Measurements from ENCODE around the gene ASCC2. TPM values are rescaled to one million over a fixed set of nuclear protein-coding genes. Genes with fewer than 3 reads are reported as not detected.
A peak's percentile ranks its signal among the peaks of the same experiment; 100 is the strongest.

Gene ASCC2, protein sequence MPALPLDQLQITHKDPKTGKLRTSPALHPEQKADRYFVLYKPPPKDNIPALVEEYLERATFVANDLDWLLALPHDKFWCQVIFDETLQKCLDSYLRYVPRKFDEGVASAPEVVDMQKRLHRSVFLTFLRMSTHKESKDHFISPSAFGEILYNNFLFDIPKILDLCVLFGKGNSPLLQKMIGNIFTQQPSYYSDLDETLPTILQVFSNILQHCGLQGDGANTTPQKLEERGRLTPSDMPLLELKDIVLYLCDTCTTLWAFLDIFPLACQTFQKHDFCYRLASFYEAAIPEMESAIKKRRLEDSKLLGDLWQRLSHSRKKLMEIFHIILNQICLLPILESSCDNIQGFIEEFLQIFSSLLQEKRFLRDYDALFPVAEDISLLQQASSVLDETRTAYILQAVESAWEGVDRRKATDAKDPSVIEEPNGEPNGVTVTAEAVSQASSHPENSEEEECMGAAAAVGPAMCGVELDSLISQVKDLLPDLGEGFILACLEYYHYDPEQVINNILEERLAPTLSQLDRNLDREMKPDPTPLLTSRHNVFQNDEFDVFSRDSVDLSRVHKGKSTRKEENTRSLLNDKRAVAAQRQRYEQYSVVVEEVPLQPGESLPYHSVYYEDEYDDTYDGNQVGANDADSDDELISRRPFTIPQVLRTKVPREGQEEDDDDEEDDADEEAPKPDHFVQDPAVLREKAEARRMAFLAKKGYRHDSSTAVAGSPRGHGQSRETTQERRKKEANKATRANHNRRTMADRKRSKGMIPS
- total RNA-seq (ENCODE audit: low replicate concordance), result 22.4 and 33.6 TPM in 2 replicates

DNA sequence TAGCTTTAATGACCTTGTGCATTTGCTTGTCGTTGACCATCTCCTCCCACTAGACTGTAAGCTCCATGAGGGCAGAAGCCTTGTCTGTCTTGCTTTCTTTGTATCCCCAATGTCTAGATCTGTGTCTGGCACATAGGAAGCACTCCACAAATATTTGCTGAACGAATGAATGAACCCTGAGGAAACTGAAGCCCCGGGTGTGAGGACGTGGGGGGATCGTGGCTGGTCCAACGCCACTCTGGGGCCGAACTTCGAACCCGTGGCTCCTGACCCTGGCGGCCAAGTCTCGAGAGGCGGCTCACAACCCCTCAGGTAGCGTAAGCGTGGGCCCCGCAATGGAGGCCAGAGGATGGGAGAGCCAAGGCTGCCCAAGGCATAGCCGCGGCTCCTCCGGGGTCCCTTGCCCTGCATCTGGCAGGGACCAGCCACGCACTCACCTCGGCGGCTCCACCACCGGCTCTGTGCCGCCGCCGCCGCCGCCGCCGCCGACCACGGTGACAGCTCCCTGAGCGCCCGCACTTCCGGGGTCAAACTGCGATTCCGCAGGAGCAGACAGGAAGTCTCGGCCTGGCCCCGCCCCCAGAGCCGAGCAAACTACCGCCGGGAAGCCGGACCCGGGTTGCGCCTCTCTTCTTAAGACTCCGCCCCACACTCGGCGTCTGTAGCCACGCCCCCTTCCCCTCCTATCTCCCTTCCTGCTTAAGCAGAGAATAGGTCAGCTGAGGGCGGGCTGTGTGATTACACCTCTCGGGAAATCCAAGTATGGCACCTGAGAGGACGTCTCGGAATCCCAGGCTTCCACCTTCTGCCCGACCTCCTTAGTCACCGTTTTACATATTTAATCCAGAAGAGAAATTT is at the start of gene ASCC2:
Gene ASCC2, minus strand, starts transcription at position 534 of the 858 bp plus-strand sequence. CDS start 5,949 bp downstream, outside the sequence.
- DNase-seq (ENCODE audit: low read depth), result peak; percentile 95
- H3K4me3 ChIP-seq (ENCODE audit: low read depth, low read length), result peak within 1 kb of the TSS; percentile 94
- TF ChIP-seq, protein P1, sequence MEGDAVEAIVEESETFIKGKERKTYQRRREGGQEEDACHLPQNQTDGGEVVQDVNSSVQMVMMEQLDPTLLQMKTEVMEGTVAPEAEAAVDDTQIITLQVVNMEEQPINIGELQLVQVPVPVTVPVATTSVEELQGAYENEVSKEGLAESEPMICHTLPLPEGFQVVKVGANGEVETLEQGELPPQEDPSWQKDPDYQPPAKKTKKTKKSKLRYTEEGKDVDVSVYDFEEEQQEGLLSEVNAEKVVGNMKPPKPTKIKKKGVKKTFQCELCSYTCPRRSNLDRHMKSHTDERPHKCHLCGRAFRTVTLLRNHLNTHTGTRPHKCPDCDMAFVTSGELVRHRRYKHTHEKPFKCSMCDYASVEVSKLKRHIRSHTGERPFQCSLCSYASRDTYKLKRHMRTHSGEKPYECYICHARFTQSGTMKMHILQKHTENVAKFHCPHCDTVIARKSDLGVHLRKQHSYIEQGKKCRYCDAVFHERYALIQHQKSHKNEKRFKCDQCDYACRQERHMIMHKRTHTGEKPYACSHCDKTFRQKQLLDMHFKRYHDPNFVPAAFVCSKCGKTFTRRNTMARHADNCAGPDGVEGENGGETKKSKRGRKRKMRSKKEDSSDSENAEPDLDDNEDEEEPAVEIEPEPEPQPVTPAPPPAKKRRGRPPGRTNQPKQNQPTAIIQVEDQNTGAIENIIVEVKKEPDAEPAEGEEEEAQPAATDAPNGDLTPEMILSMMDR (IDR thresholded peaks at IDR 0.05; ENCODE audit: insufficient read depth, low read length), result no peak

- TF ChIP-seq, protein P1 (IDR thresholded peaks at IDR 0.05; ENCODE audit: insufficient read depth, low read length), result no peak
- DNase-seq (ENCODE audit: low read depth), result no peak
- no peak overlapping the region for H3K4me3 ChIP-seq (ENCODE audit: low read depth, low read length)
Observed at GRCh38 chr22:29887358-29887757, 49.3 kb upstream of the ASCC2 start.

GRCh38 chr22:29886596-29886995 is 48.5 kb upstream of the ASCC2 start:
- DNase-seq (ENCODE audit: low read depth), result no peak
- TF ChIP-seq, protein P1 (IDR thresholded peaks at IDR 0.05; ENCODE audit: insufficient read depth, low read length), result no peak
- H3K4me3 ChIP-seq (ENCODE audit: low read depth, low read length), result no peak overlapping the region

DNA sequence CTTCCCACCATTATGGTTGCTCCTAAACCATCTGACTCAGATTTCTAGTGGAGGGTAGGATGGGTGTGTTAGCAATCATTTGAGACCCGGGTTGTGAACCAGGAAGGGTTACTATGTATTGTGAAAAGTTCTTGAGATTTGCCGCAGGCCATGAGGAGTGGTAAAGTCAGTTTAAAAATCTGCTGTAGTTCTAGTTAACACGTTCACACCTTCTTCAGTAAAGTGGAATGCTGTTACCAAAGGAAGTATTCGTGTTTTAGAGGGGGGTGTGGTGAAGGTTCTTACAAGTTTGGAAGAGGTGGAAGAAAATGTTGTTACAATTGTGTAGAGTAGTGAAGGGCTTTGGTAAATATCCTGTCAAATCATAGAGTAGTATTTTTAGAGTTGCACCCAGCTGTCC is 47.5 kb upstream of the ASCC2 start:
- no peak for DNase-seq (ENCODE audit: low read depth)
- TF ChIP-seq, protein P1 (IDR thresholded peaks at IDR 0.05; ENCODE audit: insufficient read depth, low read length), result no peak
- H3K4me3 ChIP-seq (ENCODE audit: low read depth, low read length), result no peak overlapping the region

GRCh38 chr22:29883775-29884097 is 45.7 kb upstream of the ASCC2 start:
- TF ChIP-seq, protein P1 (IDR thresholded peaks at IDR 0.05; ENCODE audit: insufficient read depth, low read length), result no peak
- no peak for DNase-seq (ENCODE audit: low read depth)

DNA sequence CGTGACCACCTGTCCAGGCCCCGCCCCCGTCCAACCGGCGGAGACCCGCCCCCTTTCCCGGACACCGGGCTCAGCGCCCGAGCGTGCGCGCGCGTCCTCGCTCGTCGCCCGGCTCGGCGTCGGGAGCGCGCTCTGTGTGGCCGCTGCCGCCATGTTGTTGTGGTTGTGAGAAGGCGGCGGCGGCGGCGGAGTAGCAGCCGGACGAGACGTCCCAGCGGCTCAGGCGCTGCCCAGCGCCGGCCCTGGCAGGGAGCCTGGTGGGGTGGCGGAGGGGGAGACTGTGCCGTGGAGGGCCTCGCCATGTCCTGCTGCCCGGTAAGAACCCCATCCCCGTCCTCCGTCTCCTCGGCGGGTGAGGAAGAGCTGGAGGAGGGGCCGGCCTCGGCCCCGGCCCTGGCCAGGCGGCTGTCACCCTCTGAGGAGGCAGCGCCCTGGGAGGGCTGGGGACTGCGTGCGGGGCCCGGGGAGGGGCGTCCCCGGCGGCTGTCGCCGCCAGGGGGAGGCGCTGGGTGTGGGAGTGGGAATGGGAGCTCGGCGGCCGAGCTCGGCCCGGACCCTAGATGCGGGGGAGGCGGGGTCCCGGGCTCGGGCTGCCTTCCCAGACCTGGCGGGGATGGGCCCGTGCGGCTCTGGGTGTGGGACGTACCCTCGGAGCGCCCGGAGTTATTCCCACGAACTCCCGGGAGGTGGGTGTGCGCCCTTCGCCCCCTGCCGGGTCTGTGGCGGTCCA is 45.1 kb upstream of the ASCC2 start, which contains the start of gene MTMR3:
Gene MTMR3, plus strand, starts transcription at position 130 of the 730 bp plus-strand sequence. CDS start 87,886 bp downstream, outside the sequence.
- TF ChIP-seq, protein P1 (IDR thresholded peaks at IDR 0.05; ENCODE audit: insufficient read depth, low read length), result peak; percentile 27
- H3K4me3 ChIP-seq (ENCODE audit: low read depth, low read length), result peak within 1 kb of the TSS; percentile 89
- peak; percentile 81 for DNase-seq (ENCODE audit: low read depth)

More at GRCh38 chr22:29883775-29884097, 45.7 kb upstream of the ASCC2 start:
- peak overlapping the region; percentile 89 for H3K4me3 ChIP-seq (ENCODE audit: low read depth, low read length)
